GM21723 (cell line): ENCODE measurements around the gene USP49.
A peak's percentile ranks its signal among the peaks of the same experiment; 100 is the strongest.

Experiments
- ATAC-seq: cut with Tn5 transposase; IDR thresholded peaks from one replicate; pipeline ENCODE4 v1.9.1; 2021; ENCODE audit warnings: mild to moderate bottlenecking, moderate library complexity; ENCODE audit not compliant: unreplicated experiment

The USP49 gene

GRCh38 chr6:41931792-41932191, 36.6 kb upstream of the USP49 start:
- ATAC-seq: no peak

- no peak for ATAC-seq
These were observed 34.7 kb upstream of the USP49 start for GRCh38 chr6:41929924-41930323.

- ATAC-seq: no peak
These were observed 32.1 kb upstream of the USP49 start for GRCh38 chr6:41927253-41927652.

- no peak for ATAC-seq
These were observed 27.0 kb upstream of the USP49 start for GRCh38 chr6:41922154-41922553.

GRCh38 chr6:41921712-41921998, 26.5 kb upstream of the USP49 start:
- ATAC-seq: peak; percentile 3

GRCh38 chr6:41920921-41921711, 25.9 kb upstream of the USP49 start, which contains the start of the genes BYSL and MED20:
Gene BYSL (plus strand): TSS chr6:41921499. CDS start chr6:41921563, 64 bp downstream.
Gene MED20 (minus strand): TSS chr6:41921139. CDS start chr6:41921018, 121 bp downstream.
- peak; percentile 93 for ATAC-seq

- ATAC-seq: no peak
These were observed 22.4 kb upstream of the USP49 start for GRCh38 chr6:41917528-41917927.

GRCh38 chr6:41914869-41915530, 19.8 kb upstream of the USP49 start:
- ATAC-seq: no peak

- no peak for ATAC-seq
These were observed 19.2 kb upstream of the USP49 start for GRCh38 chr6:41914343-41914742.

GRCh38 chr6:41909727-41910126, 14.6 kb upstream of the USP49 start:
- ATAC-seq: no peak

- ATAC-seq: no peak
These were observed 6.8 kb upstream of the USP49 start for GRCh38 chr6:41901882-41902519.

- no peak for ATAC-seq
These were observed 5.7 kb upstream of the USP49 start for GRCh38 chr6:41900861-41901260.

- no peak for ATAC-seq
These were observed 1.1 kb upstream of the USP49 start for GRCh38 chr6:41896281-41896680.

- peak; percentile 35 for ATAC-seq
These were observed 542 bp downstream of the USP49 start for GRCh38 chr6:41894366-41895299.

GRCh38 chr6:41892921-41893564, 2.1 kb downstream of the USP49 start:
- ATAC-seq: no peak

- ATAC-seq: no peak
These were observed 7.8 kb downstream of the USP49 start for GRCh38 chr6:41887331-41887751.

GRCh38 chr6:41885930-41886329, 9.2 kb downstream of the USP49 start:
- ATAC-seq: no peak

GRCh38 chr6:41884957-41885356, 10.2 kb downstream of the USP49 start:
- ATAC-seq: no peak

GRCh38 chr6:41881506-41881905, 13.7 kb downstream of the USP49 start:
- no peak for ATAC-seq

- ATAC-seq: no peak
These were observed 16.2 kb downstream of the USP49 start for GRCh38 chr6:41878961-41879405.
